Suprapubic skin (tissue), 4 donors: ENCODE results near the gene KCNK13.

Source experiments
- POLR2A ChIP-seq, 2 donors: fragments of 450-650 bp; IDR thresholded peaks; one replicate each; pipeline ENCODE4 v1.6.1; 2017; ENCODE audit warnings: antibody characterized with exemption in 2 of 2, mild to moderate bottlenecking in 2 of 2, moderate library complexity in 2 of 2
- POLR2AphosphoS5 ChIP-seq, 3 donors: sonication (generic); formaldehyde crosslinking; IDR thresholded peaks; one replicate each; pipeline ENCODE4 v1.6.1; 2017; ENCODE audit warnings: antibody characterized with exemption in 3 of 3

- TF ChIP-seq POLR2A (IDR thresholded peaks at IDR 0.05) (no peak), POLR2AphosphoS5 (IDR thresholded peaks at IDR 0.05) (no peak)
Observed at GRCh38 chr14:90184571-90185266, 122.9 kb downstream of the KCNK13 start.
